Measurements from ENCODE around the gene ZNF611.
"Not testable (repeated sequence)": the region's sequence is repeated elsewhere in the genome, so short reads cannot be mapped to it uniquely, and the experiment has no call there.

Gene ZNF611

DNA sequence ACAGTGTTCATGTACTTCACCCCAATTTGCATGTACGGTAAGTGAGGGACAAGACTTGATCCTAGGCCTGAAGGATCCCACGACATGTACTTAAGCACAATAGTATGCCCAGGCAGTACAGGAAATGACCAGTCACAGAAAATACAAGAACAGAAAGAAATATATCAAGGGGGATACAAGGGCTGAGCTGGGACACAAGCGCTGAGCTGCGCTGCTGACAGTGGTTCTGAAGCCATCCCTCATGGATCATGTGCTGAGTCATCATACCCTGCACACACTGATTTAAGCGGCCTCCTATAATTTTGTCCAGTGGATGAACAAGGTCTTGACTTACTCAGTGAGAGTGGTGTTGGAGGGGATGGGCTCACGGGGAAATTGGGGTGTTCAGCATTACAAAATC, 59.6 kb downstream of the ZNF611 start:
- DNase-seq, result not testable (repeated sequence)

DNA sequence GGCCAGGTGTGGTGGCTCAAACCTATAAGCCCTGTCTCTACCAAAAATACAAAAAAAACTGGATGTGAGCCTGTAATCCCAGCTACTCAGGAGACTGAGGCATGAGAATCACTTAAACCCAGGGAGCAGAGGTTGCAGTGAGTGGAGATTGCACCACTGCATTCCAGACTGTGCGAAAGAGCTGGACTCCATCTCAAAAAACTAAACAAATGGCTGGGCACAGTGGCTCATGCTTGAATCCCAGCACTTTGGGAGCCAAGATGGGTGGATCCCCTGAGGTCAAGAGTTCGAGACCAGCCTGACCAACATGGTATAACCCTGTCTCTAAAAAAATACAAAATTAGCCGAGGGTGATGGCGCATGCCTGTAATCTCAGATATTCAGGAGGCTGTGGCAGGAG, 61.8 kb downstream of the ZNF611 start:
- no peak for DNase-seq

DNA sequence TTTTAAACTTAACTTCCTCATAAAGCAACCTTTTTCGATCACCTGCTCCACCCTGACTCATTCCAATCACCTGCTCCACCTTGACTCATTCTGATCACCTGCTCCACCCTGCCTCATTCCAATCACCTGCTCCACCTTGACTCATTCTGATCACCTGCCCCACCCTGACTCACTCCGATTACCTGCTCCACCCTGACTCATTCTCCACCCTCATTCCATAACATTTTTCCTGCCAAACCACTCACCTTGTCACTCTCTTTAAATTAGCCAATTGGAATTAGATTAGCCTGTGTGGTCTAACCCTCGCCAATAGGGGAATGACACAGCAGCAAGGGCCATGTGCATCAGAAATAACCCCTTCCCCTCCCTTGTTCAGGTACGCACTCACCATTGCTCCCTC, 64.8 kb downstream of the ZNF611 start:
- DNase-seq, result no peak

DNA sequence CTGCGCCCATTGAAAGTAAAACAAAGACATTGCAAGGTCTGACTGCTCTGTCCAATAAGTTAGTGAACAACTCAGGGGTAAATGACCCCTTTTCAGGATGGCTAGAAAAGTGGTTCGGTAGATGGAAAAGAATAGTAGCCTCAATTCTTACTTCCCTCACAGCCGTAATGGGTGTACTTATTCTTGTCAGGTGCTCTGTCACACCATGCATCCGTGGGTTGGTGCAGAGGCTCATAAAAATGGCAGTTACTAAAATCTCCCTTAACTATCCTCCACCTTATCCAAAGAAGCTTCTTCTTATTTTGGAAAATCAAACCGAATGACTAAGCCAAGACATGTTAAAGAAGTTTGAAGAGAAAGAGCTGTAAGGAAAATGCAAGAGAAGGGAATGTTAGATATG, 65.3 kb downstream of the ZNF611 start:
- DNase-seq, result no peak

DNA sequence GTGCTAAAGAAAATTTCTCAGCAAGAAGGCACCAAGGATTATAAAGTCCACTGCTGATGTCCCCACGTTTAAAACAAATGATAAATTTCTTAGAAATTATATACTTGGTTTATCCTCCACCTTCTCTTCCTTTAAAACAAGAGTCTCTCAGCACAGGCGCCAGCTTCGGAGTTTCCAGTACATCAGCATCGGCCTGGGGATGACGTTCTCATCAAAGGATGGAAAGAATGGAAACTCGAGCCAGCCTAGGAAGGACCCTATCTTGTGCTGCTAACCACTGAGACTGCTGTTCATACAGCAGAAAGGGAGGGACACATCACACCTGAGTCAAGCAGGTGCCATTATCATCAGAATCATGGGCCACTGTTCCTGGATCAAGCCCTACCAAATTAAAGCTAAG, 66.9 kb downstream of the ZNF611 start:
- DNase-seq, result no peak

DNA sequence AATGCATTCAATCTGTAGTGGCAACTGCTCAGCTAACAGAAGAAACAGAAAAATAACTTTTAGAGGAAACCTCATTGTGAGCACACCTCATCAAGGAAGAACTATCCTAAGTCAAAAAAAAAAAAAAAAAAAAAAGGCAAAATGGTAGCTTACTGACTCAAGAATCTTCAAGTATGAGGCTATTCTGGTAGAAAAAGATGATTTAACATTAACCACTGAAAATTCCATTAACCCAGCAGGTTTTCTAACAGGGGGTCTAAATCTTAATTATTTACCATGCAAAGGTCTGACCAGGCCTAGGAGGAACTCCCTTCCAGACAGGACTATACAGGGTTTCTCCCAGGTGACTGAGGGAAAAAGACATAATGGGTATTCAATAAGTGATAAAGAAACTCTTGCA, 68.3 kb downstream of the ZNF611 start:
- no peak for DNase-seq

DNA sequence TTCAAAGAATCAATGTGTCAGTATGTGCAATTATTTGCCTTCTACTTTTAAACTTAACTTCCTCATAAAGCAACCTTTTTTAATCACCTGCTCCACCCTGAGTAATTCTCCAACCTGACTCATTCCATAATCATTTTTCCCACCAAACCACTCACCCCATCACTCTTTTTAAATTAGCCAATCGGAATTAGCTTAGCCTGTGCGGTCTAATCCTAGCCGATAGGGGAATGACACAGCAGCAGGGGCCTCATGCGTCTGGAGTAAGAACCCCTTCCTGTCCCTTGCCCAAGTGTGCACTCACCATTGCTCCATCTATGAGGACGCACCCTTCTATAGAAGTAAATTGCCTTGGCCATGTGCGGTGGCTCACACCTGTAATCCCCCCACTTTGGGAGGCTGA, 69.3 kb downstream of the ZNF611 start:
- no peak for DNase-seq

DNA sequence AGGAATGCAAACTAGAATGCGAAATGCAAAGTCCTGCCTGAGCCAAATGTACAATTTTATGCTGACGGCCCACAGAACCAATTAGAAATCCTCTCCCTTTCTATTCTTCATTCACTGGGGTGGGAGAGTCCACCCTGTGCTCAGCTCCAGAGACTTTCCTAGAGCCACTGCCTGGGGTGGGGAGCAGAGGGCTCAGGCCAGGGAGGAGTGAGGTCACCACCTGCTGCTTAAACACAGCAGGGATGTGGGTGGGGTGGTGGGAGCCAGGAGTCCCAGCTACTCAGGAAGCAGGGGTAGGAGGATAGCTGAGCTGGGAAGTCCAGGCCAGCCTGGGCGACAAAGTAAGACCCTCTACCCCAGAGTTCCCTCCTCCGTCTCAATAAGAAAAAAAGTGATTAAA, 69.8 kb downstream of the ZNF611 start:
- DNase-seq, result no peak

DNA sequence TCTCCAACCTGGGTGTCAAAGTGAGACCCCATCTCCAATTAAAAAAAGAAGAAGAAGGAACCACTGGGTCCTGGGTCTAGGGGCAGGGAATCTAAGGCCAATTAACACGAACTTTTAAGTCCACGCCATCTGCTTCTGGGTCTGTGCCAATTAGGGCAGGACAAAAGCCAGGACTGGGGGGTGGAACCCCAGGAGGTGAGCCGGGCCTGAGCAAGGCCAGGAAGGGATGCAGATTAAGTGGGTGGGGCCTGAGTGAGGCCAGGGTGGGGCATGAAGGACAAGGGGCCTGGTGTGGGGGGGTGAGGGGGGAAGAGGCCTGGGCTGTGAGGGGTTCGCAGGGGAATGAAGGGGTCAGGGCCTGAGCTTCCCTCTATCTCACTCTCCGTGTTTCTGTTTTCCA, 70.4 kb downstream of the ZNF611 start:
- no peak for DNase-seq

DNA sequence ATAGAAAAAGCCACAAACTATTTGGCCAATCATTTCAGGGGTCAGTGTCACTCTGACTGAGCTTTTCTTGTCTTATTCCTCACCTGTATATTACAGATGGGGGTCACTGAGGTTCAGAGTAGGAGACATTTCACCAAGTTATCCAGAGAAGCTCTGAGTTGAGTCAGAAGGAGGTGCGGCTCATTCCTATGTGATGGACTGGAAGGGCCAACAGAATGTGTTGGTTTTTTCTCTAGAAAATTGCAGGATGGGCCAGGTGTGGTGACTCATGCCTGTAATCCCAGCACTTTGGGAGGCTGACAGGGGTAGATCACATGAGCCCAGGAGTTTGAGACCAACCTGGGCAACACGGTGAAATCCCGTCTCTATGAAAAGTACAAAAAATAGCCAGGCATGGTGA, 72.2 kb downstream of the ZNF611 start:
- DNase-seq, result no peak

DNA sequence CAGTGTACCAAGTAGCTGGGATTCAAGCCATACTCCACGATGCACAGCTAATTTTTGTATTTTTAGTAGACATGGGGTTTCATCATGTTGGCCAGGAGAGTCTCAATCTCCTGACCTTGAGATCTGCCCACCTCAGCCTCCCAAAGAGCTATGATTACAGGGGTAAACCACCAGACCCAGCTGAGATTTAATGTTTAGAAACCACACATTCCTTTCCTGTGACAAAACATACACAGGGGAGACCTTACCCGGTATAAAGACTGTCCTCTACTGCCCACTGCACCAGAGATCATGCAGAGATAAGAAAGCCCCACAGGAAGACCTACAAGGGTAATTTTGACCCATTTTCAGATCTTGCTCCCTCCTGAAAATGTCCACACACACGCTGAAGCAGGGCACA, 73.9 kb downstream of the ZNF611 start:
- no peak for DNase-seq

DNA sequence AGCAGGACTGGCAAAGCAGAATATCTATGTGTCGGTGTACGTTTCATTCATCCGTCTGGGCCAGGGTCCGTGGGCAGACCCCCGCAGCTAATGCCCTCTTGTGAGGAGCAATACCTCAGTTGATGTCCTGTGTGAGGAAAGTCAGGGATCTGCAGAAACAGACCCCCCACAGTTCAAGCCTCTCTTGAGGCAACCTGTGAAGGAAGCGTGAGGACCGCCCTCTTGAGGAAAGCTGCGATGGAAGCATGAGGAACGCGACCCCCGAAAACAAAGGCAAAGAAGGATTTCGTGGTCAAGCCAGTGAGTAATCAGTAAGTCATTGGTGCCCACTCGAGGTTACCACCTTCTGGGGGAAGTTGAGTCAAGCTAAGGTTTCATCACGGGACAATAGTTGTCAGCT, 75.8 kb downstream of the ZNF611 start:
- DNase-seq, result no peak

DNA sequence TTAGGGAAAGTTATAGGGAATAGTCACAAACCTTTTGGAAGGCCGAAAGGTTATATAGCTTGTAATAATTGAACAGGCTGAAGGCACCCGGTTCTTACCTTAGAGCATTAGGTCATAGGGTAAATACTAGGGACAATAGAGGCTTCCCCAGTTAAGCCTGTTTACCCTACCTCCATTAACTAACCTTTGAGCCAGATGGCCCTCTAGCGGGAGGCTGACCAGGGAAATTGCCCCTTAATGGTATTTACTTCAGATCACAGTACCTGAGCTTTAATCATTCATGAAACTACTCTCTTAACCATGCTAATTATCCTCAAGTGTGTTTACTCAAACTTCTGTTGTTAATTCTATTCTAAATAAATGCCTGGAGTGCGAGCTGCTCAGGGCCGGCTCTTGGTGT, 76.2 kb downstream of the ZNF611 start:
- DNase-seq, result no peak

DNA sequence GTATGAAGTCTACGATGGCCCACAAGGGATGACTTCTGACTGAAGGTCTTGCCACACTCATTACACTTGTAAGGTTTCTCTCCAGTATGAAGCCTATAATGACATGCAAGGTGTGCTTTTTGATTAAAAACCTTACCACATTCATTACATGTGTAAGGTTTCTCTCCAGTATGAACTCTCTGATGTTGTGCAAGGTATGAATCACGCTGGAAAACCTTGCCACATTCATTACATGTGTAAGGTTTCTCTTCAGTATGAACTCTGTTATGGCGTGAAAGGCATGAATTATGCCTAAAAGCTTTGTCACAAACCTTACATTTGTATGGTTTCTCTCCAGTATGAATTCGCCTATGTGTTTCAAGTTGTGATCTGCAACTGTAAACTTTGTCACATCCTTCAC, 81.7 kb downstream of the ZNF611 start:
- no peak for DNase-seq

All from NCI-H2227 treated with DMSO at 0.1 percent for 48 hours (cell line).